Natural killer cell (primary cell): ENCODE data around the gene M1AP. TPM values are rescaled to one million over a fixed set of nuclear protein-coding genes. Genes with fewer than 3 reads are reported as not detected.
A peak's percentile ranks its signal among the peaks of the same experiment; 100 is the strongest.

Experiments used
- ATAC-seq, 3 donors: fragments of 150-1000 bp in 2 of 3; fragments of 200-7000 bp in 1 of 3; cut with Tn5 transposase; 1 replicate in 1 of 3; 2 replicates in 2 of 3; pipeline ENCODE4 v1.10.0; 2021; ENCODE audit warnings: mild to moderate bottlenecking in 2 of 3, moderate library complexity in 2 of 3
- DNase-seq, 2 donors: peaks; one replicate each; pipeline versions ENCODE4 v3.0.0 to v3.0.0-alpha.2; 2013 to 2021; ENCODE audit warnings: mixed read lengths in 1 of 2
- H3K27ac ChIP-seq: one replicate; pipeline ENCODE4 v1.5.1; 2013; ENCODE audit warnings: mild to moderate bottlenecking, low read length
- H3K27me3 ChIP-seq: one replicate; pipeline ENCODE4 v1.6.1; 2013; ENCODE audit warnings: low read length; ENCODE audit not compliant: control insufficient read depth, insufficient read depth
- H3K36me3 ChIP-seq: one replicate; pipeline ENCODE4 v1.6.1; 2013; ENCODE audit warnings: low read length; ENCODE audit not compliant: control insufficient read depth, insufficient read depth
- H3K4me1 ChIP-seq: one replicate; pipeline ENCODE4 v1.6.1; 2013; ENCODE audit warnings: low read length; ENCODE audit not compliant: control insufficient read depth, insufficient read depth
- H3K4me3 ChIP-seq: one replicate; pipeline ENCODE4 v1.5.1; 2013; ENCODE audit warnings: low read length
- H3K9me3 ChIP-seq: one replicate; pipeline ENCODE4 v1.6.1; 2013; ENCODE audit warnings: low read length; ENCODE audit not compliant: control insufficient read depth, insufficient read depth
- H3K27ac Mint-ChIP-seq, 2 donors: one replicate each; pipeline ENCODE4 v1.8.0; 2022; ENCODE audit warnings: mild to moderate bottlenecking in 2 of 2, mixed read lengths in 2 of 2, moderate library complexity in 1 of 2
- H3K27me3 Mint-ChIP-seq, 2 donors: one replicate each; pipeline ENCODE4 v1.8.0; 2022; ENCODE audit warnings: low read depth in 2 of 2, mixed read lengths in 2 of 2
- H3K36me3 Mint-ChIP-seq: one replicate; pipeline ENCODE4 v1.8.0; 2022; ENCODE audit warnings: mixed read lengths
- H3K4me1 Mint-ChIP-seq, 2 donors: one replicate each; pipeline ENCODE4 v1.8.0; 2022; ENCODE audit warnings: mixed read lengths in 2 of 2
- H3K4me3 Mint-ChIP-seq: one replicate; pipeline ENCODE4 v1.8.0; 2022; ENCODE audit warnings: mild to moderate bottlenecking, moderate library complexity, mixed read lengths
- H3K9me3 Mint-ChIP-seq, 2 donors: one replicate each; pipeline ENCODE4 v1.8.0; 2022; ENCODE audit warnings: mixed read lengths in 2 of 2
- CTCF ChIP-seq: fragments of 200-600 bp; IDR thresholded peaks from one replicate; pipeline ENCODE4 v1.8.0; 2022; ENCODE audit warnings: antibody characterized with exemption
- WGBS: methylation state at CpG from one replicate; pipeline ENCODE4 v1.1.7; 2013; ENCODE audit warnings: missing lambda C conversion rate; ENCODE audit not compliant: insufficient coverage; 5-methylcytosine and 5-hydroxymethylcytosine counted together
- intact Hi-C: fragments of 100-400 bp; cut with micrococcal nuclease; formaldehyde crosslinking; loops from one replicate; pipeline ENCODE4 v1.14.2; 2022
- total RNA-seq, 4 donors: library from RNA; stranded (reverse); fragments of 120-200 nt in 1 of 4; gene quantifications; one replicate each; pipeline versions ENCODE4 v1.2.3 to v1.2.4, GENCODE V29; 2013 to 2022

M1AP gene
- total RNA-seq, 3 donors from 2014 or later (not counting 1 experiment from before 2014, with no cell fraction given) = not detected

- Mint-ChIP-seq H3K27me3 (no peaks in the 10 kb centered on the region), H3K27ac (peak overlapping the region; percentile 94 to 95), H3K4me1 (peaks cover 32 to 44% of the 10 kb centered on the region in 2 donors), H3K9me3 (no peaks in the 10 kb centered on the region), H3K36me3 (peaks cover 10% of the 10 kb centered on the region), H3K4me3 (peak overlapping the region; percentile 96)
- Histone ChIP-seq H3K36me3 (peaks cover 31% of the 10 kb centered on the region), H3K4me3 (no peak overlapping the region), H3K27me3 (no peaks in the 10 kb centered on the region), H3K4me1 (peaks cover 31% of the 10 kb centered on the region), H3K9me3 (no peaks in the 10 kb centered on the region), H3K27ac (no peak overlapping the region)
- no peak for ATAC-seq
- DNase-seq = no peak
- 93% methylated on average over 9 of the region's 9 CpGs for WGBS
- no peak for TF ChIP-seq CTCF
- intact Hi-C loops = loop anchor here (2.0 kb wide), 1 partner anchor 73 kb away; the partner anchor contains the start of gene INO80B
Observed at GRCh38 chr2:74527741-74528140, 120.4 kb downstream of the M1AP start.

GRCh38 chr2:74526649-74527230 lies 121.4 kb downstream of the M1AP start:
- Histone ChIP-seq H3K36me3 (peaks cover 27% of the 10 kb centered on the region), H3K9me3 (no peaks in the 10 kb centered on the region), H3K27ac (no peak overlapping the region), H3K27me3 (no peaks in the 10 kb centered on the region), H3K4me1 (peaks cover 30% of the 10 kb centered on the region), H3K4me3 (no peak overlapping the region)
- peak overlapping the region; percentile 11 to 58 for H3K27ac Mint-ChIP-seq
- peak overlapping the region; percentile 50 for H3K4me3 Mint-ChIP-seq
- H3K9me3 Mint-ChIP-seq = no peaks in the 10 kb centered on the region
- peaks cover 10% of the 10 kb centered on the region for H3K36me3 Mint-ChIP-seq
- TF ChIP-seq CTCF = no peak
- 100% methylated on average over 9 of the region's 11 CpGs for WGBS
- intact Hi-C loops = no loop called here
- DNase-seq (no peak), ATAC-seq (no peak)
- H3K27me3 Mint-ChIP-seq = no peaks in the 10 kb centered on the region
- peaks cover 25 to 37% of the 10 kb centered on the region in 2 donors for H3K4me1 Mint-ChIP-seq

GRCh38 chr2:74525717-74526648 lies 122.1 kb downstream of the M1AP start, which contains the start of gene DQX1:
Gene DQX1 (minus strand): TSS chr2:74526231. CDS start chr2:74525729, 502 bp downstream.
- Mint-ChIP-seq H3K4me3 (peak within 1 kb of the TSS; percentile 50), H3K27ac (peak within 1 kb of the TSS; percentile 11 to 58), H3K9me3 (no peaks in the 10 kb centered on the region), H3K36me3 (peaks cover 10% of the 10 kb centered on the region), H3K27me3 (no peaks in the 10 kb centered on the region), H3K4me1 (peaks cover 22 to 29% of the 10 kb centered on the region in 2 donors)
- Histone ChIP-seq H3K4me1 (peaks cover 23% of the 10 kb centered on the region), H3K9me3 (no peaks in the 10 kb centered on the region), H3K27me3 (no peaks in the 10 kb centered on the region), H3K36me3 (peaks cover 27% of the 10 kb centered on the region), H3K4me3 (no peak within 1 kb of the TSS), H3K27ac (no peak within 1 kb of the TSS)
- TF ChIP-seq CTCF = no peak
- WGBS = 76% methylated on average over 11 of the region's 11 CpGs
- intact Hi-C loops = no loop called here
- ATAC-seq = no peak
- DNase-seq = peak in 1 of 2 donors; percentile 60
